PFSK-1 (cell line): ENCODE data around the gene CDH19.

Experiments
- FOXP2 ChIP-seq: optimal IDR thresholded peaks from 2 replicates; pipeline ENCODE3; 2011; ENCODE audit warnings: borderline replicate concordance, control low read depth, inconsistent platforms; ENCODE audit not compliant: insufficient read depth; ENCODE audit errors: extremely low read length, extremely low read depth
- POLR2AphosphoS5 ChIP-seq: IDR thresholded peaks from 2 replicates; pipeline ENCODE4 v1.6.1; 2012; ENCODE audit warnings: low read depth, mild to moderate bottlenecking, control low read depth, low read length, moderate library complexity
- REST ChIP-seq, 2 experiments: IDR thresholded peaks; 2 replicates each; pipeline versions ENCODE4 v1.6.1 to v1.8.0; 2011 to 2012; ENCODE audit warnings: low read depth in 2 of 2, low read length in 2 of 2, control low read depth in 1 of 2, inconsistent platforms in 1 of 2, mild to moderate bottlenecking in 1 of 2, moderate library complexity in 1 of 2; ENCODE audit not compliant: insufficient read depth in 1 of 2
- SIN3A ChIP-seq: IDR thresholded peaks from 2 replicates; pipeline ENCODE4 v1.6.1; 2012; ENCODE audit warnings: mild to moderate bottlenecking, low read length, moderate library complexity, borderline replicate concordance; ENCODE audit not compliant: insufficient read depth
- TAF1 ChIP-seq: IDR thresholded peaks from 2 replicates; pipeline ENCODE4 v1.6.1; 2012; ENCODE audit warnings: low read length, control low read depth, borderline replicate concordance; ENCODE audit not compliant: insufficient read depth

Gene CDH19

DNA sequence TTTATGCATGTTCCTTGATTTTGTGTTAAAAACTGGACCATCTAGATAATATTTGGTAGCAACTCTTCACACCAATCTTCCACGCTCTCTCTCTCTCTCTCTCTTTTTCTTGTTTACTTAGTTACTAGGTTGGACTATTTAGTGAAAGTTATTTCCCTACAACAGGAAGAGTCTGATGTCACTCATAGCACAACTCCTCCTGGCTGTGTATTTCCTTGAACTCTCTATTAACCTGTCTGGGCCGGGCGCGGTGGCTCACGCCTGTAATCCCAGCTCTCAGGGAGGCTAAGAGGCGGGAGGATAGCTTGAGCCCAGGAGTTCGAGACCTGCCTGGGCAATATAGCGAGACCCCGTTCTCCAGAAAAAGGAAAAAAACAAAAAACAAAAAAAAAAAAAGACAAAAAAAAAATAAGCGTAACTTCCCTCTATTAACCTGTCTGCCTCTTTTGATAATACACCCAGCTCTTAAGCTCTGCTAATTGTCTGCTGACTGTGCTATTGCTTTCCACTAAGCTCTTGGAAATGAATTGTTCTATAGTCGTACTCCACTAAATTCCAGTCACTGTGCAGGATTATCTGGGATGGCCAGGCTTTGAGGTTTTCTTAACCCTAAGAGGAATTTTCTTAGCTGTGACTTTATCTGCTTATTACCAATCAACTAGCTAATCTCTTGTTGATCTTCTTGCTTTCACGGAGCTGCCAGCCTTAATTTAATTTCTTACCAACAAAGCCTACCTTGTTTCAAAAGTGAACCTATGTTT is 18.1 kb upstream of the CDH19 start:
- TF ChIP-seq TAF1 (no peak), REST (IDR thresholded peaks at IDR 0.05; ENCODE audit: insufficient read depth in 1 of 2, low read depth in 2 of 2, low read length in 2 of 2) (no peak)

DNA sequence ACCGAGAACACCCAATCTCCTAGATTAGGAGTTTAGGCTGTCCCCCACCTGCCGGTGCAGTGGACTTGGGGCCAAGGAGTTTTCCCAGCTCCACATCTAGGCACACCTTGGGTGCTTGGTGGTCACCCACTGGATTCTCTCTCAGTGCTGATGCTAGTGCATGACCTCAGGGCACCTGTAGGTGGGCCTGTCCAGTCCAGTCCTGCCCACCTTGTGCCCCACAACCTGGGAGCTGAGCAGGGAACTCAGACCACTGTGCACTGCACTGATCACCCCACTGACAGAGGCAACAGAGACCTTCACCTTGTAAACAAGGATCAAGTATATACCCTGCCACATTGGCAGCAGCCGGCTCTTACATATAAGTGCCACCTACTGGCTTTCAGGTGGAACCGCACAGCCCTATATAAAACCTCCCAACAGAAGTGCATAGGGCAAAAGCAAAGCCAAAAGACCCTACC is 12.7 kb upstream of the CDH19 start:
- TF ChIP-seq REST (IDR thresholded peaks at IDR 0.05; ENCODE audit: insufficient read depth in 1 of 2, low read depth in 2 of 2, low read length in 2 of 2) (no peak), POLR2AphosphoS5 (no peak), TAF1 (no peak), SIN3A (no peak), FOXP2 (no peak)

- TF ChIP-seq POLR2AphosphoS5 (no peak), FOXP2 (no peak), REST (IDR thresholded peaks at IDR 0.05; ENCODE audit: insufficient read depth in 1 of 2, low read depth in 2 of 2, low read length in 2 of 2) (no peak)
These were observed 11.3 kb upstream of the CDH19 start for GRCh38 chr18:66615176-66615575.

DNA sequence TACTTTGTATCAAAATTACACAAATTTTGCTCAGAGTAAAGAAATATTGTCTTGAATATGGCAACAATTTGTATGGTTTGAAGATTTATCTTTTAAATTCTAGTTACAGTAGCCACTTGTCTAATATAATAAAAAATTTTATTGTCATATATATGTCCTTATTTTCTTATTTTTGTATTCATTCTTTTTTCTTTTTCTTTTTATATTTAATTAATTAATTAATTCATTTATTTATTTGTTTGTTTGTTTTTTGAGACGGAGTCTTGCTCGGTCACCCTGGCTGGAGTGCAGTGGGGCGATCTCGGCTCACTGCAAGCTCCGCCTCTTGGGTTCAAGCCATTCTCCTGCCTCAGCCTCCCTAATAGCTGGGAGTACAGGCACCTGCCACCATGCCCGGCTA is 3.7 kb upstream of the CDH19 start:
- no peak for TF ChIP-seq TAF1
- no peak for TF ChIP-seq FOXP2
- no peak for TF ChIP-seq SIN3A

- TF ChIP-seq REST (IDR thresholded peaks at IDR 0.05; ENCODE audit: insufficient read depth in 1 of 2, low read depth in 2 of 2, low read length in 2 of 2): no peak
- TF ChIP-seq POLR2AphosphoS5: no peak
- TF ChIP-seq FOXP2: no peak
- TF ChIP-seq SIN3A: no peak
- TF ChIP-seq TAF1: no peak
These were observed 2.2 kb downstream of the CDH19 start for GRCh38 chr18:66601649-66602048.
